ENCODE measurements around the gene SLC16A12.
"Not testable (repeated sequence)": the region's sequence is repeated elsewhere in the genome, so short reads cannot be mapped to it uniquely, and the experiment has no call there.

SLC16A12 gene

GRCh38 chr10:89392974-89393373, 142.4 kb downstream of the SLC16A12 start:
- no peak for TF ChIP-seq CTCF (IDR thresholded peaks at IDR 0.05; ENCODE audit: control insufficient read depth, extremely low read depth, insufficient read depth)
- peak overlapping the region; percentile 63 for H3K4me3 ChIP-seq (ENCODE audit: low read depth, low read length)
- DNase-seq (ENCODE audit: low read depth), result no peak

GRCh38 chr10:89391907-89392756, 143.3 kb downstream of the SLC16A12 start, which contains the start of gene IFIT1:
Gene IFIT1, plus strand, starts transcription at chr10:89392623. Its CDS starts 90 bp downstream, at chr10:89392713.
- TF ChIP-seq CTCF (IDR thresholded peaks at IDR 0.05; ENCODE audit: control insufficient read depth, extremely low read depth, insufficient read depth), result 0 out of 2 replicates have a peak, but pooled peaks have one; percentile 16
- peak; percentile 38 for DNase-seq (ENCODE audit: low read depth)
- H3K4me3 ChIP-seq (ENCODE audit: low read depth, low read length), result peak within 1 kb of the TSS; percentile 63

- not testable (repeated sequence) for H3K4me3 ChIP-seq (ENCODE audit: low read depth, low read length); DNase-seq (ENCODE audit: low read depth)
Observed at GRCh38 chr10:89391226-89391576, 144.2 kb downstream of the SLC16A12 start.

GRCh38 chr10:89390476-89391225, 144.7 kb downstream of the SLC16A12 start:
- DNase-seq (ENCODE audit: low read depth), result no peak
- TF ChIP-seq CTCF (IDR thresholded peaks at IDR 0.05; ENCODE audit: control insufficient read depth, extremely low read depth, insufficient read depth), result no peak
- H3K4me3 ChIP-seq (ENCODE audit: low read depth, low read length), result no peak overlapping the region

- TF ChIP-seq CTCF (IDR thresholded peaks at IDR 0.05; ENCODE audit: control insufficient read depth, extremely low read depth, insufficient read depth), result peak; percentile 33
Observed at GRCh38 chr10:89389254-89389653, 146.1 kb downstream of the SLC16A12 start.

GRCh38 chr10:89388806-89389205, 146.6 kb downstream of the SLC16A12 start:
- TF ChIP-seq CTCF (IDR thresholded peaks at IDR 0.05; ENCODE audit: control insufficient read depth, extremely low read depth, insufficient read depth), result no peak
- DNase-seq (ENCODE audit: low read depth), result no peak

More at GRCh38 chr10:89389254-89389653, 146.1 kb downstream of the SLC16A12 start:
- DNase-seq (ENCODE audit: low read depth), result no peak
- no peak overlapping the region for H3K4me3 ChIP-seq (ENCODE audit: low read depth, low read length)

More at GRCh38 chr10:89388806-89389205, 146.6 kb downstream of the SLC16A12 start:
- no peak overlapping the region for H3K4me3 ChIP-seq (ENCODE audit: low read depth, low read length)

Measured in LNCaP clone FGC (cell line).